MCF 10A (cell line): Measurements from ENCODE around the gene NRDE2. TPM values are rescaled to one million over a fixed set of nuclear protein-coding genes. Genes with fewer than 3 reads are reported as not detected.
A peak's percentile ranks its signal among the peaks of the same experiment; 100 is the strongest.

Experiments used
- BruUV-seq: library from RNA; stranded (reverse); fragments of 400-500 nt; replicated peaks from 2 replicates; lab custom pipeline; 2021; lab: Mats Ljungman, UMichigan
- CTCF ChIA-PET: fragments of 300-600 bp; sonication (Branson Sonifier 250); formaldehyde crosslinking; extraction: SDS; loops from one replicate; lab custom pipeline; 2021; ENCODE audit warnings: antibody characterized with exemption, inconsistent platforms; lab: Yijun Ruan, JAX
- POLR2A ChIA-PET: fragments of 300-600, 350-650 bp; sonication (Branson Sonifier 250); formaldehyde crosslinking; extraction: SDS; loops from one replicate; lab custom pipeline; 2020; ENCODE audit warnings: antibody characterized with exemption, inconsistent platforms; lab: Yijun Ruan, JAX
- DNase-seq: peaks from one replicate; pipeline ENCODE4 v3.0.0-alpha.2; 2018; ENCODE audit not compliant: unreplicated experiment
- H3K27ac Mint-ChIP-seq: one replicate; pipeline ENCODE4 v1.8.0; 2022; ENCODE audit warnings: mild to moderate bottlenecking, low read depth, mixed read lengths; ENCODE audit not compliant: unreplicated experiment
- H3K27me3 Mint-ChIP-seq: one replicate; pipeline ENCODE4 v1.8.0; 2022; ENCODE audit warnings: mixed read lengths; ENCODE audit not compliant: insufficient read depth, unreplicated experiment
- H3K36me3 Mint-ChIP-seq: one replicate; pipeline ENCODE4 v1.8.0; 2022; ENCODE audit warnings: mild to moderate bottlenecking, moderate library complexity, mixed read lengths; ENCODE audit not compliant: insufficient read depth, unreplicated experiment
- H3K4me1 Mint-ChIP-seq: one replicate; pipeline ENCODE4 v1.8.0; 2022; ENCODE audit warnings: mixed read lengths; ENCODE audit not compliant: insufficient read depth, unreplicated experiment
- H3K4me3 Mint-ChIP-seq: one replicate; pipeline ENCODE4 v1.8.0; 2022; ENCODE audit warnings: mild to moderate bottlenecking, moderate library complexity, mixed read lengths; ENCODE audit not compliant: unreplicated experiment
- H3K9me3 Mint-ChIP-seq: one replicate; pipeline ENCODE4 v1.8.0; 2022; ENCODE audit warnings: mixed read lengths; ENCODE audit not compliant: unreplicated experiment
- CTCF ChIP-seq: fragments of 200-600 bp; IDR thresholded peaks from one replicate; pipeline ENCODE4 v1.8.0; 2022; ENCODE audit warnings: antibody characterized with exemption, mild to moderate bottlenecking; ENCODE audit not compliant: unreplicated experiment
- intact Hi-C: fragments of 100-400 bp; cut with micrococcal nuclease; formaldehyde crosslinking; loops from 2 replicates; pipeline ENCODE4 v1.14.1; 2022
- total RNA-seq: library from RNA; stranded (reverse); gene quantifications from 2 replicates; pipeline ENCODE4 v1.2.3, GENCODE V29; 2022

Gene NRDE2
- total RNA-seq, 1 experiment from 2014 or later = 16.5 TPM

GRCh38 chr14:90302529-90303303 is 29.0 kb downstream of the NRDE2 start:
- H3K9me3 Mint-ChIP-seq = no peaks in the 10 kb centered on the region
- H3K27ac Mint-ChIP-seq = no peak overlapping the region
- no peak overlapping the region for H3K4me3 Mint-ChIP-seq
- DNase-seq = no peak
- no peaks in the 10 kb centered on the region for H3K4me1 Mint-ChIP-seq
- ChIA-PET CTCF (interaction anchor here (0.5 to 3.4 kb wide), 9 partner anchors 14 to 465 kb away, joined by 3 to 37 read pairs (median 3); partner anchors contain the start of gene CALM1), POLR2A (interaction anchor here (0.5 kb wide), 1 partner anchor 38 kb away, joined by 3 read pairs; no protein-coding TSS in a partner anchor)
- peaks cover 54% of the 10 kb centered on the region for H3K36me3 Mint-ChIP-seq
- no TSS peak for BruUV-seq
- no peak for TF ChIP-seq CTCF
- intact Hi-C loops = loop anchor here (5.0 kb wide), 1 partner anchor 600 kb away; no protein-coding TSS in a partner anchor
- no peaks in the 10 kb centered on the region for H3K27me3 Mint-ChIP-seq

GRCh38 chr14:90301668-90302090 is 30.1 kb downstream of the NRDE2 start:
- Mint-ChIP-seq H3K4me1 (no peaks in the 10 kb centered on the region), H3K27me3 (no peaks in the 10 kb centered on the region), H3K4me3 (no peak overlapping the region), H3K9me3 (no peaks in the 10 kb centered on the region), H3K36me3 (peaks cover 57% of the 10 kb centered on the region), H3K27ac (peak overlapping the region; percentile 63)
- no TSS peak for BruUV-seq
- intact Hi-C loops = loop anchor here (1.0 to 5.0 kb wide), 5 partner anchors 96 to 601 kb away; partner anchors contain the start of gene CALM1
- POLR2A ChIA-PET = interaction anchor here (1.0 to 1.4 kb wide), 5 partner anchors 14 to 395 kb away, joined by 3 to 10 read pairs (median 4); partner anchors contain the start of gene CALM1
- peak; percentile 41 for DNase-seq
- peak; percentile 23 for TF ChIP-seq CTCF
- CTCF ChIA-PET = interaction anchor here (0.6 to 3.4 kb wide), 25 partner anchors 10 to 853 kb away, joined by 3 to 37 read pairs (median 3); partner anchors contain the start of genes CALM1 and PSMC1

GRCh38 chr14:90301122-90301521 is 30.6 kb downstream of the NRDE2 start:
- no peak for DNase-seq
- peak overlapping the region; percentile 31 for H3K27ac Mint-ChIP-seq
- BruUV-seq = no TSS peak
- H3K27me3 Mint-ChIP-seq = no peaks in the 10 kb centered on the region
- H3K9me3 Mint-ChIP-seq = no peaks in the 10 kb centered on the region
- H3K4me1 Mint-ChIP-seq = no peaks in the 10 kb centered on the region
- intact Hi-C loops = loop anchor here (1.0 to 5.0 kb wide), 5 partner anchors 96 to 601 kb away; partner anchors contain the start of gene CALM1
- H3K4me3 Mint-ChIP-seq = no peak overlapping the region
- TF ChIP-seq CTCF = no peak
- ChIA-PET POLR2A (interaction anchor here (1.0 to 1.4 kb wide), 5 partner anchors 14 to 396 kb away, joined by 3 to 10 read pairs (median 4); partner anchors contain the start of gene CALM1), CTCF (interaction anchor here (0.6 to 3.4 kb wide), 20 partner anchors 9 to 853 kb away, joined by 3 to 37 read pairs (median 4); partner anchors contain the start of genes CALM1 and PSMC1)
- H3K36me3 Mint-ChIP-seq = peaks cover 63% of the 10 kb centered on the region
